ENCODE results near the gene AZIN2.

AZIN2 gene

DNA sequence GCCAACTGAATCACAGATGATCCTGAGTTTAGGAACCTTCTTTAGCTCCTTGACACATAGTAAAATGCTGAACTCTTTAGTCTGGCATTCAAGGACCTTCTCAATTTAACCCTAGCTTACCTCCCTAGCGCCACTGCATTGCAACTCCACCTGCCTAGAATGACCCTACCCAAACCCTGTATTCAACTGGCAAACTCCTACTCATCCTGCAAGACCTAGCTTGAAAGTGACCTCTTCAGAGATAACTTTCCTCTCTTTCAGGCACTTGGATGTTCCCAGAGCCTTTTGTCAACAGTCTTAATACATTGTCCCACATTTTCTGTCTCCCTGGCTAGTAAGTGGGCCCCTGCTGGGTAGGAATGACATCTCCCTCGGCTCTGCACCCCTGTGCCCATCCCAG, 81.2 kb downstream of the AZIN2 start:
- H3K4me3 ChIP-seq (ENCODE audit: low read length in 2 of 2) = no peak overlapping the region
- no peaks in the 10 kb centered on the region for H3K9me3 ChIP-seq (ENCODE audit: control insufficient read depth in 2 of 2, low read length in 2 of 2)
- H3K4me1 ChIP-seq (ENCODE audit: control insufficient read depth in 2 of 2, insufficient read depth in 2 of 2, low read length in 2 of 2) = no peaks in the 10 kb centered on the region
- H3K9ac ChIP-seq (ENCODE audit: low read depth in 1 of 2, low read length in 2 of 2) = no peak overlapping the region
- no peaks in the 10 kb centered on the region for H3K27me3 ChIP-seq (ENCODE audit: control insufficient read depth in 2 of 2, insufficient read depth in 2 of 2, low read length in 2 of 2)
- no peak overlapping the region for H3K27ac ChIP-seq (ENCODE audit: low read depth in 2 of 2, low read length in 2 of 2)
- H3K36me3 ChIP-seq (ENCODE audit: control insufficient read depth in 2 of 2, insufficient read depth in 2 of 2, low read length in 2 of 2) = peaks cover 2 to 8% of the 10 kb centered on the region in 2 donors

DNA sequence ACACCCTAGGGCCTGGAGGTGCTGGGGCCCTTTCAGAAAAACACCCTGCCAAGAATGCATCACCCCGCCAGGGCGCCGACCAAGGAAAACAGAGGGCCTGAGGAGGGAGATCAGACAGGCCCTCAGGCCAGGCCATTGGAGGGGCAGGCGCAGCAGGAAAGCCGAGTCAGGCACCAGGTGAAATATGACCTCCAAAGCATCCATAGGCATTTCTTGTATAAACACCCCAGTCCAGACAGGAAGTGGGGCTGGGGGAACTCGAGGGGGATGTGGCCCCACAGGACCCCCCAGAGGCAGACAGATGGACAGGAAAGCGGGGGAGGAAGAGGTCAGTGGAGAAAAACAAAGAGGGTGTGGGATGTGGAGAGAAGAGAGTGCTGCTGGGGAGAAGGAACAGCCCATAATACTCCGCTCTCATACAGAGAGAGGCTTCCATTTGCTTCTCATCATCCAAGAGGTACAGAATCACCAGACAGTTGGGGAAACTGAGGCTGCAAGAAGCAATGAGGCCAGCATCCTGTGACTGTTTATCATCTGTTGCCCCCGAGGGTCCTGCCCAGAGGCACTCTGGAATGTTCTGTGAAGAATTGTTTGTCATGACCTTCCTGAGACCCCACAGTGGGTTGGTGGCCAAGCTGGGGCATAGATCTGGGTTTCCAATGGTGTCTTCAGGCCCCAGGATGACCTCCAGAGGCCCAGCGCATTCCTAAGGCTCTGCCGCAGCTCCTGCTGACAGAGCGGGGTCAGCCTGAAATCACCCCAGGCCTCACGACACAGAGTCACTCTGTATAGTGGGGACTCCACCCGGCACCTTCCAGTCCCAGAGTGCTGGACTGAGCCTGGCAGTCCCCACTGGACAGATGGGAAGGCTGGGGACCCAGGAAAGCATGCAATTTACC, 82.9 kb downstream of the AZIN2 start:
- Histone ChIP-seq H3K4me3 (ENCODE audit: low read length in 2 of 2) (no peak overlapping the region), H3K36me3 (ENCODE audit: control insufficient read depth in 2 of 2, insufficient read depth in 2 of 2, low read length in 2 of 2) (peaks cover 2 to 4% of the 10 kb centered on the region in 2 donors), H3K27me3 (ENCODE audit: control insufficient read depth in 2 of 2, insufficient read depth in 2 of 2, low read length in 2 of 2) (no peaks in the 10 kb centered on the region), H3K4me1 (ENCODE audit: control insufficient read depth in 2 of 2, insufficient read depth in 2 of 2, low read length in 2 of 2) (no peaks in the 10 kb centered on the region), H3K9me3 (ENCODE audit: control insufficient read depth in 2 of 2, low read length in 2 of 2) (no peaks in the 10 kb centered on the region), H3K27ac (ENCODE audit: low read depth in 2 of 2, low read length in 2 of 2) (no peak overlapping the region), H3K9ac (ENCODE audit: low read depth in 1 of 2, low read length in 2 of 2) (no peak overlapping the region)

DNA sequence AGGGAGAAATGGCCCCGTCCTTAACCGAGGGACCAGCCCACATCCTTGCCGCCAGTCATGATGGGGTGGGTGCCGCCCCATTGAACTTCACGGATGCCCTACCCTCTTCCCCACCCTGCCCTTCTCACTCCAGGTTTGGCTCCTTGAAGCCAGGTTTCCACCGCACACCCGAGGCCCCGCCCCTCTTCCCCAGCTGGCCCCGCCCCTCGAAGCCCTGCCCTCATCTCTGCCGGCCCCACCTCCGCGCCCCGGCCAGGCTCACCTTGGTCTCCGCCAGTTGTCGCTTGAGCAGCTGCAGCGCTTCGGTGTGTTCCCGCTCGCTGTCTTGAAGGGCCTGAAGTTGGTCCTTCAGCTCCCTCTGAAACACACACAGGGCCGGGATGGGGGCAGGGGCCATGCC, 84.3 kb downstream of the AZIN2 start:
- Histone ChIP-seq H3K27me3 (ENCODE audit: control insufficient read depth in 2 of 2, insufficient read depth in 2 of 2, low read length in 2 of 2) (no peaks in the 10 kb centered on the region), H3K36me3 (ENCODE audit: control insufficient read depth in 2 of 2, insufficient read depth in 2 of 2, low read length in 2 of 2) (peaks cover 0 to 4% of the 10 kb centered on the region in 2 donors), H3K4me1 (ENCODE audit: control insufficient read depth in 2 of 2, insufficient read depth in 2 of 2, low read length in 2 of 2) (no peaks in the 10 kb centered on the region), H3K9ac (ENCODE audit: low read depth in 1 of 2, low read length in 2 of 2) (no peak overlapping the region), H3K4me3 (ENCODE audit: low read length in 2 of 2) (no peak overlapping the region), H3K9me3 (ENCODE audit: control insufficient read depth in 2 of 2, low read length in 2 of 2) (no peaks in the 10 kb centered on the region), H3K27ac (ENCODE audit: low read depth in 2 of 2, low read length in 2 of 2) (no peak overlapping the region)

- Histone ChIP-seq H3K27ac (ENCODE audit: low read depth in 2 of 2, low read length in 2 of 2) (no peak overlapping the region), H3K36me3 (ENCODE audit: control insufficient read depth in 2 of 2, insufficient read depth in 2 of 2, low read length in 2 of 2) (peaks cover 0 to 4% of the 10 kb centered on the region in 2 donors), H3K9me3 (ENCODE audit: control insufficient read depth in 2 of 2, low read length in 2 of 2) (no peaks in the 10 kb centered on the region), H3K27me3 (ENCODE audit: control insufficient read depth in 2 of 2, insufficient read depth in 2 of 2, low read length in 2 of 2) (no peaks in the 10 kb centered on the region), H3K4me3 (ENCODE audit: low read length in 2 of 2) (no peak overlapping the region), H3K9ac (ENCODE audit: low read depth in 1 of 2, low read length in 2 of 2) (no peak overlapping the region), H3K4me1 (ENCODE audit: control insufficient read depth in 2 of 2, insufficient read depth in 2 of 2, low read length in 2 of 2) (no peaks in the 10 kb centered on the region)
These were observed 84.9 kb downstream of the AZIN2 start for GRCh38 chr1:33165809-33166208.

DNA sequence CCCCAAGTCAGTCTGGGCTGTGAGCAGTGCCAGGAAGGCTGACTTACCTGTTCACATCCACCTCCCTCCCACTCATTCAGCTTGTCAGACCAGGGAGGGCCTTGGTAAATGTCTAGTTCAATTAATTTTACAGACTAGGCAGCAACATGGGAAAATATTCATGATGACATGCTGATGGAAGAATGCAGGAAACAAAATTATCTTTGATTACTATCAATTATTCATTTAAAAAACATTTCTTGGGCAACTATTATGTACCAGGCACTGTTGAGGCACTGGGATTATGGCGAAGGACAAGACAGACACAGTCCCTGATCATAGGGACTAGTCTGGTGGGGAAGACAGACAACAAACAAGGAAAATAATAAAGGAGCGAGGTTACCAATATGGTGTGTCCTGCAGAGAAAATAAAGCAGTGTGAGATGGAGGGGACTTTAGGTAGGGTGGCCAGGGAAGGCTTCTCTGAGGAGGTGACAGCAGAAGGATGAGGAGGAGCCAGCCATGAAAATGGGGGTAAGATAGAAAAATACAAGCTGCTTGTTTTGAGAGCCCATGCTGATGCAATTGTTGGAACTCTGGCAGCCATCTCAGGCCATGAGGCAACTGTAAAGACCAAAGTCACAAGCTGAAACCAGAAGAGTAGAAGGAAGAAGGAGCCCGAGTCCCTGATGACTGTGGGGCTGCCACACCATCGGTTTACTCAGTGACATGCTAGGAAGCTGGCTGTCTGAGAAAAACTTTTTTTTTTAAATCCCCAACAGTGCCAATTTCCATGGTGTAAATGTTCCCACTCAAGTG, 86.9 kb downstream of the AZIN2 start:
- no peak overlapping the region for H3K27ac ChIP-seq (ENCODE audit: low read depth in 2 of 2, low read length in 2 of 2)
- no peaks in the 10 kb centered on the region for H3K4me1 ChIP-seq (ENCODE audit: control insufficient read depth in 2 of 2, insufficient read depth in 2 of 2, low read length in 2 of 2)
- peaks cover 0 to 4% of the 10 kb centered on the region in 2 donors for H3K36me3 ChIP-seq (ENCODE audit: control insufficient read depth in 2 of 2, insufficient read depth in 2 of 2, low read length in 2 of 2)
- no peak overlapping the region for H3K4me3 ChIP-seq (ENCODE audit: low read length in 2 of 2)
- H3K9ac ChIP-seq (ENCODE audit: low read depth in 1 of 2, low read length in 2 of 2) = no peak overlapping the region
- H3K9me3 ChIP-seq (ENCODE audit: control insufficient read depth in 2 of 2, low read length in 2 of 2) = no peaks in the 10 kb centered on the region
- no peaks in the 10 kb centered on the region for H3K27me3 ChIP-seq (ENCODE audit: control insufficient read depth in 2 of 2, insufficient read depth in 2 of 2, low read length in 2 of 2)

GRCh38 chr1:33168556-33169289, 87.8 kb downstream of the AZIN2 start:
- no peaks in the 10 kb centered on the region for H3K9me3 ChIP-seq (ENCODE audit: control insufficient read depth in 2 of 2, low read length in 2 of 2)
- H3K4me1 ChIP-seq (ENCODE audit: control insufficient read depth in 2 of 2, insufficient read depth in 2 of 2, low read length in 2 of 2) = no peaks in the 10 kb centered on the region
- no peak overlapping the region for H3K27ac ChIP-seq (ENCODE audit: low read depth in 2 of 2, low read length in 2 of 2)
- peaks cover 0 to 6% of the 10 kb centered on the region in 2 donors for H3K36me3 ChIP-seq (ENCODE audit: control insufficient read depth in 2 of 2, insufficient read depth in 2 of 2, low read length in 2 of 2)
- H3K27me3 ChIP-seq (ENCODE audit: control insufficient read depth in 2 of 2, insufficient read depth in 2 of 2, low read length in 2 of 2) = no peaks in the 10 kb centered on the region
- no peak overlapping the region for H3K9ac ChIP-seq (ENCODE audit: low read depth in 1 of 2, low read length in 2 of 2)
- H3K4me3 ChIP-seq (ENCODE audit: low read length in 2 of 2) = no peak overlapping the region

DNA sequence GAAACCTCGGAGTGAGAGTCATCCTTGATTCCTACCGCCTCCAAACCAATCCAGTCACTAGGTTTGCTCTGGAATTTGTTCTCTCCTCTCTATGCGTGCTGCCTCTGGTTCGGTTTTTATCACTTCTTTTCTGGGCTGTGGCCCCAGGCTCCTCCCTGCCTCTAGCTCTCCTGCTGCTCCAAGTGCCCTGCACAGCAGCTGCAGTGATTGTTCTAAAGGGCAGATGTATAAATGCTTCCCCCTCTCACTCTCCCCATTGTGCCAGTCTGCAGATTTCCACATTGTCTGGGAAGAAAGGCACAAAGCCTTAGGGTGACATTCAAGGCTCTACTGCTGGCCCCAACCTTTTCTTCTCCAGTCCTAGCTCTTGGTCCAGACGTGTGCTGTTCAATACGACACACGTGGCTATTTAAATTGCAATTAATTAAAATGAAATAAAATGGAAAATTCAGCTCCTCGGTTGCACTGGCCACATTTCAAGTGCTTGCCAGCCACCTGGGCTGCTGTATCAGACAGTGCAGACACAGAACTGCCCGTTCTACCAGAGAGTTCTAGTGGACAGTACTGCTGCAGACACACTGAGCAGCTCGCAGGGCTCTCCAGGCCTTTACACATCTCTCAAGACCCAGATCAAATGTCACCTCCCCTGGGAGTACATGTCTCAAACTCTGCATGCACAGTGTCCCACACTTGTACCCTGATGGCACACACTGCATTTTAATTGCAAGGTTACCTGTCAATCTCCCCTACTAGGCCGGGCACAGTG, 88.5 kb downstream of the AZIN2 start:
- Histone ChIP-seq H3K9ac (ENCODE audit: low read depth in 1 of 2, low read length in 2 of 2) (no peak overlapping the region), H3K4me3 (ENCODE audit: low read length in 2 of 2) (no peak overlapping the region), H3K27me3 (ENCODE audit: control insufficient read depth in 2 of 2, insufficient read depth in 2 of 2, low read length in 2 of 2) (no peaks in the 10 kb centered on the region), H3K9me3 (ENCODE audit: control insufficient read depth in 2 of 2, low read length in 2 of 2) (no peaks in the 10 kb centered on the region), H3K4me1 (ENCODE audit: control insufficient read depth in 2 of 2, insufficient read depth in 2 of 2, low read length in 2 of 2) (no peaks in the 10 kb centered on the region), H3K36me3 (ENCODE audit: control insufficient read depth in 2 of 2, insufficient read depth in 2 of 2, low read length in 2 of 2) (peaks cover 0 to 6% of the 10 kb centered on the region in 2 donors), H3K27ac (ENCODE audit: low read depth in 2 of 2, low read length in 2 of 2) (no peak overlapping the region)
